Dendritic cell treated with granulocyte-macrophage colony-stimulating factor and Interleukin-4, amounts not matched to agents 40 ng/mL and 50 ng/mL, for 4 days (primary cell): ENCODE results near the gene ZNF669.
"Not testable (repeated sequence)": the region's sequence is repeated elsewhere in the genome, so short reads cannot be mapped to it uniquely, and the experiment has no call there.

Experiments
- H3K27ac Mint-ChIP-seq: one replicate; pipeline ENCODE4 v1.8.0; 2022; ENCODE audit warnings: mild to moderate bottlenecking, mixed read lengths
- H3K27me3 Mint-ChIP-seq: one replicate; pipeline ENCODE4 v1.8.0; 2022; ENCODE audit warnings: mild to moderate bottlenecking, mixed read lengths
- H3K36me3 Mint-ChIP-seq: one replicate; pipeline ENCODE4 v1.8.0; 2022; ENCODE audit warnings: low read depth, mixed read lengths
- H3K4me1 Mint-ChIP-seq: one replicate; pipeline ENCODE4 v1.8.0; 2022; ENCODE audit warnings: low read depth, mixed read lengths
- H3K4me3 Mint-ChIP-seq: one replicate; pipeline ENCODE4 v1.8.0; 2022; ENCODE audit warnings: mild to moderate bottlenecking, moderate library complexity, mixed read lengths
- H3K9me3 Mint-ChIP-seq: one replicate; pipeline ENCODE4 v1.8.0; 2022; ENCODE audit warnings: mixed read lengths
- intact Hi-C: fragments of 100-400 bp; cut with micrococcal nuclease; formaldehyde crosslinking; loops from one replicate; pipeline ENCODE4 v1.15.0; 2022

The ZNF669 gene

GRCh38 chr1:247103859-247104591 is at the start of gene ZNF669:
Gene ZNF669 (minus strand): TSS chr1:247104356. CDS start chr1:247104199, 157 bp downstream.
- Mint-ChIP-seq H3K27me3 (peaks cover 31% of the 10 kb centered on the region), H3K27ac (peak within 1 kb of the TSS; percentile 87), H3K4me1 (no peaks in the 10 kb centered on the region), H3K4me3 (peak within 1 kb of the TSS; percentile 95), H3K36me3 (peaks cover 59% of the 10 kb centered on the region), H3K9me3 (peaks cover 39% of the 10 kb centered on the region)
- intact Hi-C loops: loop anchor here (10.0 kb wide), 1 partner anchor 111 kb away; no protein-coding TSS in a partner anchor

GRCh38 chr1:247147781-247148180 is 43.6 kb upstream of the ZNF669 start:
- Mint-ChIP-seq H3K4me3 (no peak overlapping the region), H3K36me3 (peaks cover 93% of the 10 kb centered on the region), H3K4me1 (no peaks in the 10 kb centered on the region), H3K27ac (no peak overlapping the region), H3K27me3 (no peaks in the 10 kb centered on the region), H3K9me3 (peaks cover 72% of the 10 kb centered on the region)
- intact Hi-C loops: no loop called here

- H3K4me1 Mint-ChIP-seq, H3K4me3 Mint-ChIP-seq, intact Hi-C loops, H3K27me3 Mint-ChIP-seq, H3K27ac Mint-ChIP-seq: not testable (repeated sequence)
- Mint-ChIP-seq H3K9me3 (peaks cover 79% of the 10 kb centered on the region), H3K36me3 (peaks cover 95% of the 10 kb centered on the region)
Observed at GRCh38 chr1:247147120-247147519, 43.0 kb upstream of the ZNF669 start.

- intact Hi-C loops: no loop called here
- no peaks in the 10 kb centered on the region for H3K4me1 Mint-ChIP-seq
- peaks cover 81% of the 10 kb centered on the region for H3K9me3 Mint-ChIP-seq
- no peak overlapping the region for H3K4me3 Mint-ChIP-seq
- H3K27me3 Mint-ChIP-seq: no peaks in the 10 kb centered on the region
- no peak overlapping the region for H3K27ac Mint-ChIP-seq
- H3K36me3 Mint-ChIP-seq: peaks cover 97% of the 10 kb centered on the region
Observed at GRCh38 chr1:247146671-247147070, 42.5 kb upstream of the ZNF669 start.

GRCh38 chr1:247145279-247145678 is 41.1 kb upstream of the ZNF669 start:
- no peaks in the 10 kb centered on the region for H3K27me3 Mint-ChIP-seq
- peaks cover 82% of the 10 kb centered on the region for H3K9me3 Mint-ChIP-seq
- H3K36me3 Mint-ChIP-seq: peaks cover 97% of the 10 kb centered on the region
- no peak overlapping the region for H3K27ac Mint-ChIP-seq
- intact Hi-C loops: no loop called here
- H3K4me3 Mint-ChIP-seq: no peak overlapping the region
- no peaks in the 10 kb centered on the region for H3K4me1 Mint-ChIP-seq

GRCh38 chr1:247139557-247139956 is 35.4 kb upstream of the ZNF669 start:
- H3K27ac Mint-ChIP-seq, H3K4me3 Mint-ChIP-seq, H3K4me1 Mint-ChIP-seq, intact Hi-C loops, H3K27me3 Mint-ChIP-seq: not testable (repeated sequence)
- H3K36me3 Mint-ChIP-seq: peaks cover 89% of the 10 kb centered on the region
- H3K9me3 Mint-ChIP-seq: peaks cover 99% of the 10 kb centered on the region

GRCh38 chr1:247131236-247131635 is 27.1 kb upstream of the ZNF669 start:
- intact Hi-C loops: no loop called here
- peaks cover 77% of the 10 kb centered on the region for H3K36me3 Mint-ChIP-seq
- H3K9me3 Mint-ChIP-seq: peaks cover 59% of the 10 kb centered on the region
- peaks cover 8% of the 10 kb centered on the region for H3K4me1 Mint-ChIP-seq
- H3K27me3 Mint-ChIP-seq: no peaks in the 10 kb centered on the region
- no peak overlapping the region for H3K27ac Mint-ChIP-seq
- no peak overlapping the region for H3K4me3 Mint-ChIP-seq

- H3K27me3 Mint-ChIP-seq, H3K4me1 Mint-ChIP-seq: not testable (repeated sequence)
- Mint-ChIP-seq H3K36me3 (peaks cover 42% of the 10 kb centered on the region), H3K4me3 (peak overlapping the region; percentile 94), H3K27ac (peak overlapping the region; percentile 93), H3K9me3 (peaks cover 28% of the 10 kb centered on the region)
- intact Hi-C loops: loop anchor here (5.0 kb wide), 1 partner anchor 40 kb away; no protein-coding TSS in a partner anchor
Observed at GRCh38 chr1:247127519-247128282, 23.5 kb upstream of the ZNF669 start.

GRCh38 chr1:247126601-247127000 is 22.4 kb upstream of the ZNF669 start:
- not testable (repeated sequence) for H3K4me3 Mint-ChIP-seq, H3K27ac Mint-ChIP-seq, H3K27me3 Mint-ChIP-seq, H3K4me1 Mint-ChIP-seq
- intact Hi-C loops: loop anchor here (5.0 kb wide), 1 partner anchor 41 kb away; no protein-coding TSS in a partner anchor
- peaks cover 31% of the 10 kb centered on the region for H3K36me3 Mint-ChIP-seq
- peaks cover 22% of the 10 kb centered on the region for H3K9me3 Mint-ChIP-seq

GRCh38 chr1:247126166-247126565 is 22.0 kb upstream of the ZNF669 start:
- H3K9me3 Mint-ChIP-seq: peaks cover 18% of the 10 kb centered on the region
- intact Hi-C loops: loop anchor here (5.0 kb wide), 1 partner anchor 41 kb away; no protein-coding TSS in a partner anchor
- not testable (repeated sequence) for H3K4me1 Mint-ChIP-seq

GRCh38 chr1:247121382-247121781 is 17.2 kb upstream of the ZNF669 start:
- Mint-ChIP-seq H3K27me3 (peaks cover 8% of the 10 kb centered on the region), H3K36me3 (no peaks in the 10 kb centered on the region), H3K9me3 (peaks cover 9% of the 10 kb centered on the region), H3K4me3 (no peak overlapping the region), H3K27ac (no peak overlapping the region), H3K4me1 (no peaks in the 10 kb centered on the region)
- intact Hi-C loops: no loop called here

More at GRCh38 chr1:247126166-247126565, 22.0 kb upstream of the ZNF669 start:
- H3K4me3 Mint-ChIP-seq, H3K27me3 Mint-ChIP-seq, H3K27ac Mint-ChIP-seq: not testable (repeated sequence)
- peaks cover 27% of the 10 kb centered on the region for H3K36me3 Mint-ChIP-seq

- H3K4me1 Mint-ChIP-seq, H3K9me3 Mint-ChIP-seq, H3K36me3 Mint-ChIP-seq, H3K27me3 Mint-ChIP-seq, H3K27ac Mint-ChIP-seq, H3K4me3 Mint-ChIP-seq, intact Hi-C loops: not testable (repeated sequence)
Observed at GRCh38 chr1:247120408-247120668, 16.2 kb upstream of the ZNF669 start.

- Mint-ChIP-seq H3K4me1 (peaks cover 5% of the 10 kb centered on the region), H3K36me3 (no peaks in the 10 kb centered on the region), H3K27ac (no peak overlapping the region), H3K4me3 (no peak overlapping the region), H3K27me3 (peaks cover 12% of the 10 kb centered on the region), H3K9me3 (peaks cover 9% of the 10 kb centered on the region)
- intact Hi-C loops: no loop called here
Observed at GRCh38 chr1:247119600-247120407, 15.6 kb upstream of the ZNF669 start.

- H3K4me1 Mint-ChIP-seq: peaks cover 7% of the 10 kb centered on the region
- H3K27ac Mint-ChIP-seq: no peak overlapping the region
- no peaks in the 10 kb centered on the region for H3K36me3 Mint-ChIP-seq
- H3K27me3 Mint-ChIP-seq: peaks cover 19% of the 10 kb centered on the region
- peaks cover 9% of the 10 kb centered on the region for H3K9me3 Mint-ChIP-seq
- no peak overlapping the region for H3K4me3 Mint-ChIP-seq
- intact Hi-C loops: no loop called here
Observed at GRCh38 chr1:247118946-247119446, 14.8 kb upstream of the ZNF669 start.
